ENCODE measurements around the gene PIEZO2.
A peak's percentile ranks its signal among the peaks of the same experiment; 100 is the strongest.

PIEZO2 gene

DNA sequence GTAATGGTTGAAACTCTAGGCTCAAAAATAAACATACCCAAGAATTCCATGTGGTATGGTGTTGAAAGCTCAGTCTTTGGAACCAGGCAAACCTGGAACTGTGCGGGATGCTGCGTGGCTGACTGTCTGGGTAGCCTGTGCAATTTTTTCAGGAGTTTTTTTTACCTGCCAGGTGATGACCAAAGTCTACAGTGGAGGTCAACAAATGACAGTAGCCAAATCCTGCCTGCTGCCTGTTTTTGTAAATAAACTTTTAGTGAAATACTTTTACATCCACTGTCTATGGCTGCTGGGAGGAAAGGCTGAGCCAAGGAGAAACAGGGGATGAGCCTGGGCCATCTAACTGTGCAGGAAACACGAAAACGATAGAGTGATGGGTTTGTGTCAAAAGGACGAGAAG, 240.6 kb downstream of the PIEZO2 start:
- no peaks in the 10 kb centered on the region for H3K27me3 ChIP-seq (ENCODE audit: insufficient read depth, low read length)
- H3K4me2 ChIP-seq (ENCODE audit: low read length), result no peak overlapping the region
- no peak overlapping the region for H4K91ac ChIP-seq (ENCODE audit: low read depth, low read length)
- no peak overlapping the region for H2BK12ac ChIP-seq (ENCODE audit: low read length)
- H3K9me3 ChIP-seq (ENCODE audit: insufficient read depth, low read depth, low read length), result no peaks in the 10 kb centered on the region
- no peak overlapping the region for H2AFZ ChIP-seq (ENCODE audit: insufficient read depth, low read length, poor library complexity)
- no peak for DNase-seq
- H3K9ac ChIP-seq (ENCODE audit: low read length), result no peak overlapping the region
- H2BK120ac ChIP-seq (ENCODE audit: insufficient read depth, low read length, poor library complexity), result no peak overlapping the region
- H2AK5ac ChIP-seq (ENCODE audit: low read length), result no peak overlapping the region
- no CpG with 5 or more reads among the region's 5 CpGs for WGBS (ENCODE audit: extremely low coverage, insufficient coverage, insufficient read length)
- no peaks in the 10 kb centered on the region for H3K36me3 ChIP-seq (ENCODE audit: control insufficient read depth in 1 of 2, insufficient read depth in 2 of 2, low read length in 2 of 2)
- H3K23ac ChIP-seq (ENCODE audit: low read length), result no peak overlapping the region
- no peak overlapping the region for H3K18ac ChIP-seq (ENCODE audit: low read length)
- peaks cover 2% of the 10 kb centered on the region for H3K79me1 ChIP-seq (ENCODE audit: low read length)
- H3K79me2 ChIP-seq (ENCODE audit: control insufficient read depth, insufficient read depth, low read length, poor library complexity), result no peaks in the 10 kb centered on the region
- H3K4ac ChIP-seq (ENCODE audit: low read depth, low read length), result no peak overlapping the region
- no peak overlapping the region for H3K4me3 ChIP-seq (ENCODE audit: low read depth, low read length)
- no peak overlapping the region for H3K27ac ChIP-seq (ENCODE audit: low read depth, low read length)
- no peak overlapping the region for H4K8ac ChIP-seq (ENCODE audit: low read depth, low read length)
- H3K4me1 ChIP-seq (ENCODE audit: control insufficient read depth in 1 of 2, insufficient read depth in 2 of 2, low read length in 2 of 2), result no peaks in the 10 kb centered on the region
- no peak overlapping the region for H2BK5ac ChIP-seq (ENCODE audit: low read depth, low read length, poor library complexity)
- no peak overlapping the region for H4K12ac ChIP-seq (ENCODE audit: low read depth, low read length)
- no peak overlapping the region for H3K14ac ChIP-seq (ENCODE audit: low read length)

GRCh38 chr18:10907749-10908148, 241.6 kb downstream of the PIEZO2 start:
- Histone ChIP-seq H3K27ac (ENCODE audit: low read depth, low read length) (no peak overlapping the region), H4K8ac (ENCODE audit: low read depth, low read length) (no peak overlapping the region), H3K14ac (ENCODE audit: low read length) (no peak overlapping the region), H2AFZ (ENCODE audit: insufficient read depth, low read length, poor library complexity) (no peak overlapping the region), H3K4me3 (ENCODE audit: low read depth, low read length) (no peak overlapping the region), H2BK5ac (ENCODE audit: low read depth, low read length, poor library complexity) (no peak overlapping the region), H3K9me3 (ENCODE audit: insufficient read depth, low read depth, low read length) (no peaks in the 10 kb centered on the region), H3K9ac (ENCODE audit: low read length) (no peak overlapping the region), H3K4ac (ENCODE audit: low read depth, low read length) (no peak overlapping the region), H3K79me1 (ENCODE audit: low read length) (no peaks in the 10 kb centered on the region), H3K79me2 (ENCODE audit: control insufficient read depth, insufficient read depth, low read length, poor library complexity) (no peaks in the 10 kb centered on the region), H3K4me2 (ENCODE audit: low read length) (no peak overlapping the region), H3K23ac (ENCODE audit: low read length) (no peak overlapping the region), H3K36me3 (ENCODE audit: control insufficient read depth in 1 of 2, insufficient read depth in 2 of 2, low read length in 2 of 2) (no peaks in the 10 kb centered on the region), H2BK120ac (ENCODE audit: insufficient read depth, low read length, poor library complexity) (no peak overlapping the region), H3K27me3 (ENCODE audit: insufficient read depth, low read length) (no peaks in the 10 kb centered on the region), H3K18ac (ENCODE audit: low read length) (no peak overlapping the region), H2BK12ac (ENCODE audit: low read length) (no peak overlapping the region), H2AK5ac (ENCODE audit: low read length) (no peak overlapping the region), H3K4me1 (ENCODE audit: control insufficient read depth in 1 of 2, insufficient read depth in 2 of 2, low read length in 2 of 2) (no peaks in the 10 kb centered on the region), H4K91ac (ENCODE audit: low read depth, low read length) (no peak overlapping the region), H4K12ac (ENCODE audit: low read depth, low read length) (no peak overlapping the region)
- no CpG with 5 or more reads among the region's 1 CpG for WGBS (ENCODE audit: extremely low coverage, insufficient coverage, insufficient read length)
- DNase-seq, result no peak

GRCh38 chr18:10901329-10901728, 248.0 kb downstream of the PIEZO2 start:
- WGBS (ENCODE audit: extremely low coverage, insufficient coverage, insufficient read length), result no CpG with 5 or more reads among the region's 2 CpGs
- no peaks in the 10 kb centered on the region for H3K79me2 ChIP-seq (ENCODE audit: control insufficient read depth, insufficient read depth, low read length, poor library complexity)
- no peak overlapping the region for H2BK12ac ChIP-seq (ENCODE audit: low read length)
- peak overlapping the region; percentile 35 for H3K23ac ChIP-seq (ENCODE audit: low read length)
- no peaks in the 10 kb centered on the region for H3K4me1 ChIP-seq (ENCODE audit: control insufficient read depth in 1 of 2, insufficient read depth in 2 of 2, low read length in 2 of 2)
- H3K36me3 ChIP-seq (ENCODE audit: control insufficient read depth in 1 of 2, insufficient read depth in 2 of 2, low read length in 2 of 2), result no peaks in the 10 kb centered on the region
- no peak overlapping the region for H3K4me2 ChIP-seq (ENCODE audit: low read length)
- H3K18ac ChIP-seq (ENCODE audit: low read length), result no peak overlapping the region
- no peak overlapping the region for H2BK5ac ChIP-seq (ENCODE audit: low read depth, low read length, poor library complexity)
- H2AFZ ChIP-seq (ENCODE audit: insufficient read depth, low read length, poor library complexity), result no peak overlapping the region
- H3K9me3 ChIP-seq (ENCODE audit: insufficient read depth, low read depth, low read length), result no peaks in the 10 kb centered on the region
- H4K91ac ChIP-seq (ENCODE audit: low read depth, low read length), result no peak overlapping the region
- H4K12ac ChIP-seq (ENCODE audit: low read depth, low read length), result no peak overlapping the region
- no peaks in the 10 kb centered on the region for H3K27me3 ChIP-seq (ENCODE audit: insufficient read depth, low read length)
- no peak overlapping the region for H2BK120ac ChIP-seq (ENCODE audit: insufficient read depth, low read length, poor library complexity)
- H3K14ac ChIP-seq (ENCODE audit: low read length), result no peak overlapping the region
- no peak overlapping the region for H4K8ac ChIP-seq (ENCODE audit: low read depth, low read length)
- no peak overlapping the region for H3K4ac ChIP-seq (ENCODE audit: low read depth, low read length)
- no peak overlapping the region for H2AK5ac ChIP-seq (ENCODE audit: low read length)
- H3K27ac ChIP-seq (ENCODE audit: low read depth, low read length), result no peak overlapping the region
- no peak for DNase-seq
- no peaks in the 10 kb centered on the region for H3K79me1 ChIP-seq (ENCODE audit: low read length)
- H3K4me3 ChIP-seq (ENCODE audit: low read depth, low read length), result no peak overlapping the region
- no peak overlapping the region for H3K9ac ChIP-seq (ENCODE audit: low read length)

DNA sequence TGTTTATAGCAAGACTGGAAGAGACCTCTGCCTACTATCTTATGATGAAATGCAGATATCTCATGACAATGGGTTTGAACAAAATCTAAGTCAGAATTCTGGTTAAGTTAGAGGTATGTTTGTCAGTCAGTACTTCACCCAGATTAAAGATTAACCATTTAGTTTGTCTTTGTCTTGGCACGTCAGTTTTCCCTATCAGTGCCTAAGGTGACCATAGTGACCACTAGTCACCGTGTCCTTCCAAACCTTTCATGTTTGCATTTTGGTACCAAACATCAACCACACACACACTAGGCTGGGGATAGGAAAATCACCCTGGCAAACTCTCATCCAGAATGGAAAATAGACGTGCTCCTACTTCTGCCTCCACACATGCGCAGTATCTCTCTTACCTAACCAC, 248.9 kb downstream of the PIEZO2 start:
- Histone ChIP-seq H4K91ac (ENCODE audit: low read depth, low read length) (no peak overlapping the region), H3K4ac (ENCODE audit: low read depth, low read length) (no peak overlapping the region), H3K4me3 (ENCODE audit: low read depth, low read length) (no peak overlapping the region), H2BK5ac (ENCODE audit: low read depth, low read length, poor library complexity) (no peak overlapping the region), H3K4me2 (ENCODE audit: low read length) (no peak overlapping the region), H2AK5ac (ENCODE audit: low read length) (no peak overlapping the region), H3K36me3 (ENCODE audit: control insufficient read depth in 1 of 2, insufficient read depth in 2 of 2, low read length in 2 of 2) (no peaks in the 10 kb centered on the region), H2BK120ac (ENCODE audit: insufficient read depth, low read length, poor library complexity) (no peak overlapping the region), H4K8ac (ENCODE audit: low read depth, low read length) (no peak overlapping the region), H4K12ac (ENCODE audit: low read depth, low read length) (no peak overlapping the region), H3K23ac (ENCODE audit: low read length) (no peak overlapping the region), H2AFZ (ENCODE audit: insufficient read depth, low read length, poor library complexity) (no peak overlapping the region), H3K9ac (ENCODE audit: low read length) (no peak overlapping the region), H3K4me1 (ENCODE audit: control insufficient read depth in 1 of 2, insufficient read depth in 2 of 2, low read length in 2 of 2) (no peaks in the 10 kb centered on the region), H3K79me2 (ENCODE audit: control insufficient read depth, insufficient read depth, low read length, poor library complexity) (no peaks in the 10 kb centered on the region), H3K79me1 (ENCODE audit: low read length) (no peaks in the 10 kb centered on the region), H3K9me3 (ENCODE audit: insufficient read depth, low read depth, low read length) (no peaks in the 10 kb centered on the region), H3K18ac (ENCODE audit: low read length) (no peak overlapping the region), H3K27ac (ENCODE audit: low read depth, low read length) (no peak overlapping the region), H2BK12ac (ENCODE audit: low read length) (no peak overlapping the region), H3K14ac (ENCODE audit: low read length) (no peak overlapping the region), H3K27me3 (ENCODE audit: insufficient read depth, low read length) (no peaks in the 10 kb centered on the region)
- no peak for DNase-seq
- no CpG with 5 or more reads among the region's 4 CpGs for WGBS (ENCODE audit: extremely low coverage, insufficient coverage, insufficient read length)
